Measurements from ENCODE around the gene SYNPO2.

- no peak for TF ChIP-seq GATA3 (IDR thresholded peaks at IDR 0.05; ENCODE audit: low read depth, low read length)
- TF ChIP-seq GATA2 (IDR thresholded peaks at IDR 0.05; ENCODE audit: low read depth, low read length) = no peak
These were observed 39.3 kb downstream of the SYNPO2 start for GRCh38 chr4:118927974-118928373.

Measured in SH-SY5Y (cell line).